Measurements from ENCODE around the gene GLB1L2. TPM values are rescaled to one million over a fixed set of nuclear protein-coding genes. Genes with fewer than 3 reads are reported as not detected.
"Not testable (repeated sequence)": the region's sequence is repeated elsewhere in the genome, so short reads cannot be mapped to it uniquely, and the experiment has no call there.

Gene GLB1L2
- total RNA-seq, 2 donors from 2014 or later: 0.65 to 0.91 TPM

GRCh38 chr11:134313821-134314607, 17.8 kb upstream of the GLB1L2 start:
- no peak for ATAC-seq
- intact Hi-C loops (cut with DNase I): no loop called here
- DNase-seq: no peak

DNA sequence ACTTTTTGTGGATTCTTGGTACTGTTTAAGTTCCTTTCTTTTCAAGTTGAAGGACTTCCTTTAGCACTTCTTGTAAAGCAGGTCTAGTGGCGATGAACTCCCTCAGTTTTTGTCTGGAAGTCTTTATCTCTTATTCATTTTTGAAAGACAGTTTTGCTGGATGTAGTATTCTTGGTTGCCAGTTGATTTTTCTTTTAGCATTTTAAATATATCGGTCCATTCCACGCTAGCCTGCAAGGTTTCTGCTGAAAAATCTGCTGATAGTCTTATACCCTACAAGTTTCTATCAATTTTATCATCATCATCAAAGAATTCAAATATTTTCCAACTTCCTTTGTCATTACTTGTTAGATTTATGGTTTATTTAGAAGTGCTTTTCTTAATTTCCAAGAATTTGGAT, 14.7 kb upstream of the GLB1L2 start:
- intact Hi-C loops (cut with DNase I): no loop called here
- ATAC-seq: no peak
- DNase-seq: no peak

- ATAC-seq; intact Hi-C loops (cut with DNase I); DNase-seq: not testable (repeated sequence)
Observed at GRCh38 chr11:134321373-134321772, 10.4 kb upstream of the GLB1L2 start.

GRCh38 chr11:134322553-134322952, 9.2 kb upstream of the GLB1L2 start:
- DNase-seq (no peak), ATAC-seq (no peak)
- intact Hi-C loops (cut with DNase I): no loop called here

DNA sequence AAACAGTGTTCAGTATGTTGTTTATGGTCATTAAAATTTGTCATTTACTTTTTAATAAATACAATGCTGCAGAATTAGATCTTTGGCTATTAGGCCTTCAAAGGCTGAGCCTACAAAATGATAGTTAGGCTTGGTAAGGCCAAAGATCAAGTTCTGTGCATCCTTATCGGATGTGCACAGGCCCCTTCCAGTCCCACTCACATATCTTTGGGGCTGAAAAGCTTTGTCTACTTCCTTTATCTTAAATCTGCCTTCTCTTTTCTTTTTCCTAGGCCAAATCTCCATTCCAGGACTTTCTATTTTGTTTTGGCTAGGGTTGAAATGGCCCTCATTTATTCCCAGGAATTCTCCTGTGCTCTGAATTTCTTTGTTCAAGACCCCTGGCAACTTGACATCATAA, 3.4 kb upstream of the GLB1L2 start:
- no peak for ATAC-seq
- intact Hi-C loops (cut with DNase I): no loop called here

DNA sequence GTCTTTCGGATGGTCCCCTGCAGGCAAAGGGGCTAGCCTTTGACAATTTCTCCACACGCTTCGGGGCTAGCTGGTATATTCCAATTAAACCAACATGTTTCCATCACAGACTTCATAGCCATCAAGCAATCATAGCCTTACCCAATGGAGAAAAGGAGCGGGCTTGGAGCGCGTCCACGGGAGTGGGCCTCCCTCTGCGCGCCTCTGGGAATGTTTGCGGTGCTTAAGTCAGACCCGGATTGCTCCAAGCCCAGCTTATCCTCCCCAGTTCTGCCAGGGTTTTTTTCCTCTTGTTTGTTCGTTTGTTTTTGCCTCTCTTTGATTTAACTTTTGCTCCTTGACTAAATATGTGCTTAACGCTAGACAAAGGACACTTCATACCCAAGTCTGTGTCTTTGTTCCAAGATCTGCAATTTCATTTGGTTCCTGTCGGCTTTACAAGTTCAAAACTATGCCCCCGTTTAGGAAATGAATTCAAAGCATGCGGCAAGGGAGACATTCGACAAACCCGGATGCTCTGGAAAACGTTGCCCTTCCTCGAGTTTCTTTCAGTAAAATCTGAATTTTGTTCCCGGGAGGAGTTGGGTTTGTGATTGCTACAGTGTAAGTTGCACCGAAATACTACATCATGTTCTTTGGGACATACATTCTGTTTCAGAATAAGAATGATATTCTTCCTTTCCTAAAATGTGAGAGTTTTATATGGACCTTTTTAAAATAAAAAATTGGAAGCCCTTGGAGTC, 1.0 kb upstream of the GLB1L2 start:
- intact Hi-C loops (cut with DNase I): no loop called here
- DNase-seq (no peak), ATAC-seq (no peak)

More for the DNA sequence above, 3.4 kb upstream of the GLB1L2 start:
- DNase-seq: no peak

DNA sequence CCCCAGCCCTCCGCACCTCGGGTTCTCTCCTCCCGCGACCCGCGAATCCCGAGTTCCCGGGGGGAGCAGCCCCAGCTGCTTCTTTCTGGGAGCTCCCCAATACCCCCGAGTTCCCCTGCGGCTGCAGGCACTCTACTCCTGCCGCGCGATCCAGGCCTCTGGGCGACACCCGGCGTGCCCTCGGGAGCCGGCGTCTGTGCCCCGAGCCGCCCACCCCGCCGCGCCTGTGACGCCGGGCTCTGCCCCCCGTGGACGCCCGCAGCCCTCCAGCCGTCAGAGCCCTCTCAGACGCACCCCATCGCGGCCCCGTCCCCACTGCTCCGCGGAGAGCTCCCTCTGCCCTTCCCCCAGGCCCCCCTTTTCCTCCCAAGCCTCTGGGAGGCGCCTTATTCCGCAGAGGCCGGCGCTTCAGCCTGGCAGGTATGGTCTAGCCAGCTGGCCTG, 422 bp downstream of the GLB1L2 start:
- intact Hi-C loops (cut with DNase I): no loop called here
- no peak for DNase-seq
- ATAC-seq: peak; percentile 14 to 37

- DNase-seq (no peak), ATAC-seq (no peak)
Observed at GRCh38 chr11:134332782-134333181, 994 bp downstream of the GLB1L2 start.

GRCh38 chr11:134333312-134333711, 1.5 kb downstream of the GLB1L2 start:
- intact Hi-C loops (cut with DNase I): no loop called here
- DNase-seq (no peak), ATAC-seq (no peak)

More at GRCh38 chr11:134332782-134333181, 994 bp downstream of the GLB1L2 start:
- intact Hi-C loops (cut with DNase I): no loop called here

DNA sequence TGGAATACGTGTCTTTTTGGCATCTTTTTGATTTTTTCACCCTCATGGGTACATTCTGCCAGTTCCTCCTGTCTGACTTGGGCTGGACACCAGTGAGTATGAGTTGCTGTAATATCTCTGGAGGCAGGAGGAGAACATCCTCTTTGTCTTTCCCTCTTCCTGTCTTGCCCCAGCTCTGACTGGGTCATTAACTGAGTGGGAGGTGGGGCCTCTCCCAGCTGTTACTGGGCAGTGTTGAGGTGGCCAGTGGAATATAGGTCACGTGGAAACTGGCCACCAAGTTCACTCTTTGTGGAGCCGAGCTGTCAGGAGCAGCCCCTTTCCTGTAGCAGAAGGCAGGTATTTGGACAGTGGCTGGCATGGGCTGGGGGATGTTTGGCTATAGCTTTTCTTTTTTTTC, 2.2 kb downstream of the GLB1L2 start:
- no peak for ATAC-seq
- intact Hi-C loops (cut with DNase I): no loop called here
- DNase-seq: no peak

DNA sequence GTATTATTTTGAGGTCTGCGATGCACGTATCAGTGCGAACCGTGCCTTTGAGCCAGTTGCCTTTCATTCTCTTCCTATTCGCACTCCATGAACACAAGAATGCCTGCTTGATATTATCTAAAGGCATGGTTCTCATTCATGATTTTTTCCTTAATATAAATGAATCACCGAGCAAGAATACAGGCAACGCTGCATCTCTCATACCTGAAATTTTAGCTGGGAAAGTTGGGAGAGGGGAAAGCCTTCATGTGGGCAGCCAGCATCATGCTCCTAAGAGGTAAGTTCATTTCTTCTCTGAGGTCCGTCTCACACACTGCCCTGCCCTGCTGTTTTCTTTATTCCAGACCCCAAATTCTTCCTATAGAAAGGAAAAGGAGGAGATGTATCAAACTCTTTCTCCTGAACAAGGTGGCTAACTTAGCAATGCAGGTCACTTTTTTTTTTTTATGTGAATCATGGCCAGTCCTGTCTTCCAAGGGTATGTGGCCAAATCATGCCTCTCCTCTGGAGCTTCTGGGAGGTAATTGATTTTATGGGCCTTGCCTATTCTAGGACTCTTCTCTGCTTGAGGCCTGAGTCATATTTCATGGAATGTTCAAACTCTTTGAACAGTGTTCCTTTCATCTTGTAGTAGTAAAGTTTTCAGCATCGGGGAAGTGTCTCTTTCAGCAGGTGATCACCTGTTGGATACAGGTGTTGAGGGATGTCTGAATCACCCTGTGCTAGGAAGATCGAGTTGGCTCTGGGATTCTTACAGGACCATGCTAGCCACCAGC, 3.2 kb downstream of the GLB1L2 start:
- intact Hi-C loops (cut with DNase I): no loop called here
- ATAC-seq: no peak
- no peak for DNase-seq

GRCh38 chr11:134337051-134337450, 5.3 kb downstream of the GLB1L2 start:
- intact Hi-C loops (cut with DNase I): no loop called here
- no peak for ATAC-seq
- DNase-seq: no peak

- intact Hi-C loops (cut with DNase I): no loop called here
- no peak for DNase-seq
- ATAC-seq: no peak
Observed at GRCh38 chr11:134338068-134338467, 6.3 kb downstream of the GLB1L2 start.

GRCh38 chr11:134338654-134339053, 6.9 kb downstream of the GLB1L2 start:
- no peak for DNase-seq
- intact Hi-C loops (cut with DNase I): no loop called here
- no peak for ATAC-seq

DNA sequence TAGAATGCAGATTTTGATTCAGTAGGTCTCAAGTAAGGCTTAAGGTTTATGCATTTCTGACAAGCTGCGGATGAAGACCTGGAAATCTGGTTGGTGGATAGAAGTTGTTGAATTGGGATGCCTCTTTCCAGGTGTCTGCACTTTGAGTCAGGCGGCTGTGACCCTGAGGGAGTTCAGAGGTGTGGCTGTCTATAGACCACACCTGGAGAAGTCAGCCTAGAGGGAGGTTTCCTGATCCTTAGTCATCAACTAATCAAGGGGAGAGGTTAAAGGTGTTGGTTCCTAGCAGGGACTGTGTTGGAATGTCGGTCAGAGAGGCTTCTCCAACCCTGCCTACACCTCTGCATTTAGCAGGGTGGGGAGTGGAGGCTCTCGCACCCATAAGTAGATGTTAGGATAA, 8.0 kb downstream of the GLB1L2 start:
- ATAC-seq (no peak), DNase-seq (no peak)
- intact Hi-C loops (cut with DNase I): no loop called here

DNA sequence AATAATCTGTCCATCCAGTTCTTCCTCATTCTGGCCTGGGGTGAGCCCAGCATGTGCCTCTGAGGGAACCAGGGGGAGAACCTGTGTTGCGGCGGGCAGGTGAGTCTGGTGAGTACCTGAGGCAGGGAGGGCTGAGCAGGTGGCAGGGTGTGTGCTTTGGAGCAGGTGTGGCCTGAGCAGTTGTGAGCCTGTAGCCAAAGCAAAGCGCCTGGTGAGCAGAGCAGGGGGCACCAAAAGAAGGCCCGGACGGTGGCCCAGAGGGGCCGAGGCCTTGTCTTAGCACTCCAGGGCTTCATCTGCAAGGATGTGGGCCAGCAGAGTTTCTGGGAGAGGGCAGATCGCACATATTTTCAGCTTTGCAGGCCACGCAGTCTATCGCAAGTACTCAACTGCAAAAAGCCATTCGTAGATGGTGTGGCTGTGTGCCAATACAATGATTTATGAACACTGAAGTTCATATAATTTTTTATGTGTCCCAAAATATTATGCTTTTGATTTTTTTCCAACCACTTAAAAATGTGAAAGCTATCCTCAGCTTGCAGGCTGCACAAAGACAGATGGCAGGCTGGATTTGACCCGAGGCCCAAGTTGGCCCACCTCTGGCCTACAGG, 8.7 kb downstream of the GLB1L2 start:
- intact Hi-C loops (cut with DNase I): no loop called here
- DNase-seq (no peak), ATAC-seq (no peak)

DNA sequence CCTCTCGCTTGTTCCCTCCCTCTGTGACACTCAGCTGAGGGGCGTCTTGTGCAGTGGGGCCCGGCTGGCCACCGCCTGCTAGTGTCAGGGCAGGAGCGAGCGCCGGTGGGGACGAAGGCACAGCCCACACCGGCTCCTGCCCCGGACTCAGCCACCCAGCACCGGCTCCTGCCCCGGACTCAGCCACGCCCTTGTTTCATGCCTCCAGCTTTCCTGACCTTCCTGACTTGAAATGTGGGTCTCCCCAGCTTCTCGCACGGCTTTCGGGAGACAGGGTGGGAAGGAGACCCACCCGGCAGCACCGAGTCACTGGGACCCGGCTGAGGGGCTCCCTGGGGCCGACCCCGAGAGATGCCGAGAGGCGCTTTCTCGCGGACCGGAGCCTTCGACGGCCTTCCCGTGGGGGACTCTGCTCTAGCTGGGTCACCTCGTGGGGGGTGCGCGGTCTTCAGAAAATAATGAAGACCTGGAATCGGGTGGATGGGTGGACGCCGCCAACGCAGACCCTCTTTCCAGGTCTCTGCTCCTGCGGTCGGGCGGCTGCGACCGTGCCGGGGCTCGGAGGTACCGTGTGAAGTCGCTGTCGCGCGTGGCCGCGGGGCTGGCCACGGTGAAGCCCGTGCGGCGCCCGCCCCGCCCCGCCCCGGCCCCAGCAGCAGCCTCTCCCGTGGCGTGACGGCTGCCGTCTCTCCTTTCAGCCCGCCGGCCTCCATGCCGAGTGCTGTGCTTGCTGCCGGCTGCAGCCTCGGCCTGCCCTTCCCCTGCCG, 10.2 kb downstream of the GLB1L2 start:
- ATAC-seq (no peak), DNase-seq (no peak)
- intact Hi-C loops (cut with DNase I): no loop called here

DNA sequence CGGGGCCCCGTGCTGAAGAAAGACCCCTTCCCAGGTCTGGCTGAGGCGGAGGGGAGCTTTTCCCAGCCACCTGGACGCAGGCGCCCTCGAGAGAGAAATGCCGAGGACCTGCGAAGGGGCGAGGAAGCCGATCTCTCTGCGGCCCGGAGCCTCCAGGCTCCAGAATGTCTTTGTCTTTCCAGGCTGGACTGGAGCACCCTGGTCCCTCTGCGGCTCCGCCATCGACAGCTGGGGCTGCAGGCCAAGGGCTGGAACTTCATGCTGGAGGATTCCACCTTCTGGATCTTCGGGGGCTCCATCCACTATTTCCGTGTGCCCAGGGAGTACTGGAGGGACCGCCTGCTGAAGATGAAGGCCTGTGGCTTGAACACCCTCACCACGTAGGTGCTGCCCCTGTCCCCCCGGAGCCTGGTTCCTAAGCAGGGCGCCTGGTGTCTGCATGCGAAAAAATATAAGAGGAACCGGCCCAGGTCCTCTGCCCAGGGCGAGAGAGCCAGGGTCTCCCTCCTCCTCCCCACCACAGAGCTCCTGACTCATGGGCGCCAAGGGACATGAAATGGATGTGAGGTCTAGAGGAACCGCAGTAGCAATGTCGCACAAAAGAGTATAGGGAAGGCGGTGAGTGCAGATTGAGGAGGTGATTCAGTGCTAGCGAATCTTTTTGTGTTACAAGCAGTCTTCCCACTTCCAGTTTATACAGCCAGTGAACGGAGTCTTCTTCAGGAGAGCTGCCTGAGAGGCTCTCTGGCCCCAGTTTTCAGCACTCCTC, 11.0 kb downstream of the GLB1L2 start:
- intact Hi-C loops (cut with DNase I): no loop called here
- DNase-seq: no peak
- ATAC-seq: no peak
